Keratinocyte (primary cell): ENCODE data around the gene ACVR1. TPM values are rescaled to one million over a fixed set of nuclear protein-coding genes. Genes with fewer than 3 reads are reported as not detected.

Source experiments
- DNase-seq: peaks from one replicate; pipeline ENCODE4 v3.0.0-alpha.2; 2011; ENCODE audit warnings: low read depth, missing footprints, low spot score
- FAIRE-seq: peaks from 2 replicates; lab custom pipeline; 2011; peaks lifted over from hg19 to GRCh38; lab: Jason Lieb, UNC
- H2AFZ ChIP-seq: 2 replicates; pipeline ENCODE4 v1.6.0; 2012; ENCODE audit warnings: low read length, control low read depth, inconsistent platforms; ENCODE audit not compliant: control insufficient read depth
- H3K27ac ChIP-seq: 2 replicates; pipeline ENCODE4 v1.5.1; 2011; ENCODE audit warnings: low read length; ENCODE audit not compliant: control insufficient read depth, insufficient read depth
- H3K27me3 ChIP-seq: 3 replicates; pipeline ENCODE4 v1.6.0; 2011; ENCODE audit warnings: low read length; ENCODE audit not compliant: control insufficient read depth, insufficient read depth; ENCODE audit errors: extremely low read depth
- H3K36me3 ChIP-seq, 2 experiments: 2 replicates in 1 of 2; 3 replicates in 1 of 2; pipeline ENCODE4 v1.5.1; 2011; ENCODE audit warnings: low read length in 2 of 2, mild to moderate bottlenecking in 1 of 2; ENCODE audit not compliant: control insufficient read depth in 2 of 2, insufficient read depth in 2 of 2; ENCODE audit errors: extremely low read depth in 1 of 2
- H3K4me1 ChIP-seq: 3 replicates; pipeline ENCODE4 v1.5.1; 2011; ENCODE audit warnings: low read length; ENCODE audit not compliant: control insufficient read depth, insufficient read depth; ENCODE audit errors: extremely low read depth
- H3K4me2 ChIP-seq: 3 replicates; pipeline ENCODE4 v1.6.0; 2011; ENCODE audit warnings: low read depth, low read length; ENCODE audit not compliant: control insufficient read depth, insufficient read depth; ENCODE audit errors: extremely low read depth
- H3K4me3 ChIP-seq, 3 experiments: fragments of 200-600 bp in 1 of 3; sonication (generic) in 1 of 3; 2 replicates in 2 of 3; 3 replicates in 1 of 3; pipeline ENCODE4 v1.5.1; 2011 to 2016; ENCODE audit warnings: low read length in 3 of 3, mild to moderate bottlenecking in 3 of 3, control low read depth in 2 of 3, inconsistent platforms in 1 of 3, low read depth in 1 of 3, mixed read lengths in 1 of 3, mixed run types in 1 of 3, moderate library complexity in 1 of 3; ENCODE audit not compliant: control insufficient read depth in 2 of 3, insufficient read depth in 2 of 3; ENCODE audit errors: extremely low read depth in 1 of 3
- H3K79me2 ChIP-seq: 2 replicates; pipeline ENCODE4 v1.6.0; 2012; ENCODE audit warnings: low read length; ENCODE audit not compliant: control insufficient read depth, insufficient read depth
- H3K9ac ChIP-seq: 3 replicates; pipeline ENCODE4 v1.6.0; 2011; ENCODE audit warnings: low read length; ENCODE audit not compliant: control insufficient read depth, insufficient read depth; ENCODE audit errors: extremely low read depth
- H3K9me1 ChIP-seq: 3 replicates; pipeline ENCODE4 v1.6.0; 2011; ENCODE audit warnings: low read length; ENCODE audit not compliant: control insufficient read depth, insufficient read depth; ENCODE audit errors: extremely low read depth
- H3K9me3 ChIP-seq: 2 replicates; pipeline ENCODE4 v1.5.1; 2012; ENCODE audit warnings: low read depth, low read length; ENCODE audit not compliant: control insufficient read depth
- H4K20me1 ChIP-seq: 3 replicates; pipeline ENCODE4 v1.6.0; 2011; ENCODE audit warnings: low read length; ENCODE audit not compliant: control insufficient read depth, insufficient read depth; ENCODE audit errors: extremely low read depth
- EZH2 ChIP-seq: IDR thresholded peaks from one replicate; pipeline ENCODE4 v1.6.1; 2012; ENCODE audit warnings: inconsistent platforms, mild to moderate bottlenecking, low read length, moderate library complexity
- dilution Hi-C: fragments of 300-500 bp; cut with MboI; formaldehyde crosslinking; loops from one replicate; pipeline ENCODE4 v1.7.0; 2020; ENCODE audit warnings: low sequenced_read_pairs; ENCODE audit not compliant: extremely low pct_ligation_motif_present
- polyA plus RNA-seq, 5 experiments: library from polyadenylated mRNA; depleted of rRNA in 3 of 5; stranded (reverse) in 3 of 5; stranded (forward) in 1 of 5; unstranded in 1 of 5; fragments of >200 nt; gene quantifications; 1 replicate in 1 of 5; 2 replicates in 3 of 5; 3 replicates in 1 of 5; pipeline versions ENCODE4 v1.2.1 to v1.2.3, GENCODE V29; 2011 to 2012; ENCODE audit warnings: missing spikeins in 2 of 5, low read depth in 1 of 5, low replicate concordance in 1 of 5
- TF ChIP-seq, protein P1 (sequence below), 3 experiments: IDR thresholded peaks in 1 of 3; conservative IDR thresholded peaks in 1 of 3; optimal IDR thresholded peaks in 1 of 3; 2 replicates in 2 of 3; 3 replicates in 1 of 3; pipeline versions ENCODE3 to v1.5.1; 2011; ENCODE audit warnings: low read length in 3 of 3, mild to moderate bottlenecking in 3 of 3, moderate library complexity in 2 of 3, control low read depth in 1 of 3, inconsistent platforms in 1 of 3; ENCODE audit not compliant: insufficient read depth in 2 of 3; ENCODE audit errors: extremely low read depth in 1 of 3

ACVR1 gene
- polyA plus RNA-seq, 1 donor (not counting 4 experiments of a cell fraction or from before 2014, with no cell fraction given): 30.8 TPM

DNA sequence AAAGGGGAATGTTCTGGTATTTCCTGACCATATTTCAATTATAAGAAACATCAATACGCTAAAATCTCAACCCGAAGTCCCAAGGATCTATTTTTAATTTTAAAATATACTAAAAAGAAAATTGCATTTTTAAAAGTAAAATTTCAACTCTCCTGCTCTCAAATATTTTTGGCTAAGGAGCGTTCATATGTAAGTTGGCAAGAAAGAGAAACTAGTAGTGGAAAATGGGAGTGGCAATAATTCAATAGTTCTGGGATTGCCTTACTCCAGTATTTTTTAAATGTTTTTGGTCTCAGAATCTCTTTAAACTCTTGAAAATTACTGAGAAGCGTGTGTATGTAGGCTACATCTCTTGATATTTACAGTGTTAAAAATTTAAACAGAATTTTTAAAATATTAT is 72.7 kb downstream of the ACVR1 start:
- H4K20me1 ChIP-seq: no peaks in the 10 kb centered on the region
- H3K4me3 ChIP-seq: no peak overlapping the region
- peaks cover 8% of the 10 kb centered on the region for H3K79me2 ChIP-seq
- no peak overlapping the region for H3K9ac ChIP-seq
- FAIRE-seq (no peak), DNase-seq (no peak)
- no peaks in the 10 kb centered on the region for H3K9me3 ChIP-seq
- no peaks in the 10 kb centered on the region for H3K36me3 ChIP-seq
- dilution Hi-C loops: no loop called here
- H3K27me3 ChIP-seq: no peaks in the 10 kb centered on the region
- H2AFZ ChIP-seq: no peak overlapping the region
- H3K4me2 ChIP-seq: no peak overlapping the region
- H3K27ac ChIP-seq: no peak overlapping the region
- no peaks in the 10 kb centered on the region for H3K9me1 ChIP-seq
- no peaks in the 10 kb centered on the region for H3K4me1 ChIP-seq
- TF ChIP-seq EZH2: no peak
- TF ChIP-seq, protein P1, sequence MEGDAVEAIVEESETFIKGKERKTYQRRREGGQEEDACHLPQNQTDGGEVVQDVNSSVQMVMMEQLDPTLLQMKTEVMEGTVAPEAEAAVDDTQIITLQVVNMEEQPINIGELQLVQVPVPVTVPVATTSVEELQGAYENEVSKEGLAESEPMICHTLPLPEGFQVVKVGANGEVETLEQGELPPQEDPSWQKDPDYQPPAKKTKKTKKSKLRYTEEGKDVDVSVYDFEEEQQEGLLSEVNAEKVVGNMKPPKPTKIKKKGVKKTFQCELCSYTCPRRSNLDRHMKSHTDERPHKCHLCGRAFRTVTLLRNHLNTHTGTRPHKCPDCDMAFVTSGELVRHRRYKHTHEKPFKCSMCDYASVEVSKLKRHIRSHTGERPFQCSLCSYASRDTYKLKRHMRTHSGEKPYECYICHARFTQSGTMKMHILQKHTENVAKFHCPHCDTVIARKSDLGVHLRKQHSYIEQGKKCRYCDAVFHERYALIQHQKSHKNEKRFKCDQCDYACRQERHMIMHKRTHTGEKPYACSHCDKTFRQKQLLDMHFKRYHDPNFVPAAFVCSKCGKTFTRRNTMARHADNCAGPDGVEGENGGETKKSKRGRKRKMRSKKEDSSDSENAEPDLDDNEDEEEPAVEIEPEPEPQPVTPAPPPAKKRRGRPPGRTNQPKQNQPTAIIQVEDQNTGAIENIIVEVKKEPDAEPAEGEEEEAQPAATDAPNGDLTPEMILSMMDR (optimal IDR thresholded peaks at IDR 0.05 in 1 of 3, IDR thresholded peaks at IDR 0.05 in 1 of 3, conservative IDR thresholded peaks at IDR 0.05 in 1 of 3; ENCODE audit: extremely low read depth in 1 of 3, insufficient read depth in 2 of 3, low read length in 3 of 3): no peak

DNA sequence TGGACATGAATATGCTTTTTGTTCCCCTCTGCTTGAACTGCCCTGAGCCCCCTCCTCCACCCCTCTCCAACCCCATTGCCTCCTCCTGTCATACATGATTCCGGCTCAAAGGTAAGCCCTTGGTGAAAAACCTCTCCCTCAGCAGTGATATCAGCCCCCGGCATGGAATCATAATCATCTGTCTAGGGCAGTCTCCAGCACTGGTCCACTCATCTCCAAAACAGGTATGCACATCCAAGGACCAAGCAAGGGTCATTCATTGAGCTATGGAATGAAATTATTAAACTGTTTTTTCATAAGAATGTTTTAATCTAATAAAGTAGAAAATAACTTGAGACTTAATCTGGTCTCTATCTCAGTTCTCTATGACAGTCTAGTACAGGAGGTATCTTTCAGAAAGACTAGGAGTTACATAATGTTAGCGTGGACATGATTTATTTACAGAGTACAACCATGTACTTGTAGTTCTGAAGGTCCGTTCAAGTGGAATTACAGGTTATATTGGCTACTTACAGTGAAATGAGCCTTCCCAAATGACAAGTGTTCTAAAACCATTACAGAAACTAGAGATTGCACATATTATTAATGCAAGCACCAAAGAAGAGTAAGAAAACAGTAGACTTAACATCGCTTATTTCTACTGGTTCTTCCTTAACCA is 75.2 kb downstream of the ACVR1 start:
- no peak overlapping the region for H3K4me2 ChIP-seq
- DNase-seq (no peak), FAIRE-seq (no peak)
- H3K27ac ChIP-seq: no peak overlapping the region
- H3K27me3 ChIP-seq: no peaks in the 10 kb centered on the region
- peaks cover 0 to 2% of the 10 kb centered on the region in 2 experiments for H3K36me3 ChIP-seq
- no peak overlapping the region for H2AFZ ChIP-seq
- H3K9ac ChIP-seq: no peak overlapping the region
- no peaks in the 10 kb centered on the region for H3K4me1 ChIP-seq
- no peaks in the 10 kb centered on the region for H3K9me1 ChIP-seq
- H3K9me3 ChIP-seq: no peaks in the 10 kb centered on the region
- H4K20me1 ChIP-seq: no peaks in the 10 kb centered on the region
- peaks cover 8% of the 10 kb centered on the region for H3K79me2 ChIP-seq
- TF ChIP-seq EZH2: no peak
- TF ChIP-seq, protein P1 (optimal IDR thresholded peaks at IDR 0.05 in 1 of 3, IDR thresholded peaks at IDR 0.05 in 1 of 3, conservative IDR thresholded peaks at IDR 0.05 in 1 of 3; ENCODE audit: extremely low read depth in 1 of 3, insufficient read depth in 2 of 3, low read length in 3 of 3): no peak
- H3K4me3 ChIP-seq: no peak overlapping the region
- dilution Hi-C loops: no loop called here
